ENCODE results near the gene PURB. TPM values are rescaled to one million over a fixed set of nuclear protein-coding genes. Genes with fewer than 3 reads are reported as not detected.
A peak's percentile ranks its signal among the peaks of the same experiment; 100 is the strongest.
"Not testable (repeated sequence)": the region's sequence is repeated elsewhere in the genome, so short reads cannot be mapped to it uniquely, and the experiment has no call there.

Gene PURB
- 22.7 TPM for polyA plus RNA-seq
- long read RNA-seq, donor 1, full-length matches to known transcripts, result 34 of 34 reads
- long read RNA-seq, donor 1, partial matches to known transcripts, result 0 of 34 reads
- long read RNA-seq, donor 1, other reads (novel, unspliced or antisense), result 0 of 34 reads
- long read RNA-seq, donor 2, full-length matches to known transcripts, result 71 of 71 reads
- long read RNA-seq, donor 2, partial matches to known transcripts, result 0 of 71 reads
- long read RNA-seq, donor 2, other reads (novel, unspliced or antisense), result 0 of 71 reads
- long read RNA-seq, donor 3, full-length matches to known transcripts, result 69 of 69 reads
- long read RNA-seq, donor 3, partial matches to known transcripts, result 0 of 69 reads
- long read RNA-seq, donor 3, other reads (novel, unspliced or antisense), result 0 of 69 reads
- long read RNA-seq, donor 4, full-length matches to known transcripts, result 6 of 6 reads
- long read RNA-seq, donor 4, partial matches to known transcripts, result 0 of 6 reads
- long read RNA-seq, donor 4, other reads (novel, unspliced or antisense), result 0 of 6 reads
- long read RNA-seq, donor 5, full-length matches to known transcripts, result 25 of 25 reads
- long read RNA-seq, donor 5, partial matches to known transcripts, result 0 of 25 reads
- long read RNA-seq, donor 5, other reads (novel, unspliced or antisense), result 0 of 25 reads
- long read RNA-seq, donor 6, full-length matches to known transcripts, result 47 of 47 reads
- long read RNA-seq, donor 6, partial matches to known transcripts, result 0 of 47 reads
- long read RNA-seq, donor 6, other reads (novel, unspliced or antisense), result 0 of 47 reads
- long read RNA-seq, donor 7, full-length matches to known transcripts, result 18 of 18 reads
- long read RNA-seq, donor 7, partial matches to known transcripts, result 0 of 18 reads
- long read RNA-seq, donor 7, other reads (novel, unspliced or antisense), result 0 of 18 reads
- long read RNA-seq, donor 8, full-length matches to known transcripts, result 50 of 50 reads
- long read RNA-seq, donor 8, partial matches to known transcripts, result 0 of 50 reads
- long read RNA-seq, donor 8, other reads (novel, unspliced or antisense), result 0 of 50 reads
- long read RNA-seq, donor 9, full-length matches to known transcripts, result 31 of 31 reads
- long read RNA-seq, donor 9, partial matches to known transcripts, result 0 of 31 reads
- long read RNA-seq, donor 9, other reads (novel, unspliced or antisense), result 0 of 31 reads
- long read RNA-seq, donor 10, full-length matches to known transcripts, result 43 of 43 reads
- long read RNA-seq, donor 10, partial matches to known transcripts, result 0 of 43 reads
- long read RNA-seq, donor 10, other reads (novel, unspliced or antisense), result 0 of 43 reads
- long read RNA-seq, donor 11, full-length matches to known transcripts, result 29 of 29 reads
- long read RNA-seq, donor 11, partial matches to known transcripts, result 0 of 29 reads
- long read RNA-seq, donor 11, other reads (novel, unspliced or antisense), result 0 of 29 reads

DNA sequence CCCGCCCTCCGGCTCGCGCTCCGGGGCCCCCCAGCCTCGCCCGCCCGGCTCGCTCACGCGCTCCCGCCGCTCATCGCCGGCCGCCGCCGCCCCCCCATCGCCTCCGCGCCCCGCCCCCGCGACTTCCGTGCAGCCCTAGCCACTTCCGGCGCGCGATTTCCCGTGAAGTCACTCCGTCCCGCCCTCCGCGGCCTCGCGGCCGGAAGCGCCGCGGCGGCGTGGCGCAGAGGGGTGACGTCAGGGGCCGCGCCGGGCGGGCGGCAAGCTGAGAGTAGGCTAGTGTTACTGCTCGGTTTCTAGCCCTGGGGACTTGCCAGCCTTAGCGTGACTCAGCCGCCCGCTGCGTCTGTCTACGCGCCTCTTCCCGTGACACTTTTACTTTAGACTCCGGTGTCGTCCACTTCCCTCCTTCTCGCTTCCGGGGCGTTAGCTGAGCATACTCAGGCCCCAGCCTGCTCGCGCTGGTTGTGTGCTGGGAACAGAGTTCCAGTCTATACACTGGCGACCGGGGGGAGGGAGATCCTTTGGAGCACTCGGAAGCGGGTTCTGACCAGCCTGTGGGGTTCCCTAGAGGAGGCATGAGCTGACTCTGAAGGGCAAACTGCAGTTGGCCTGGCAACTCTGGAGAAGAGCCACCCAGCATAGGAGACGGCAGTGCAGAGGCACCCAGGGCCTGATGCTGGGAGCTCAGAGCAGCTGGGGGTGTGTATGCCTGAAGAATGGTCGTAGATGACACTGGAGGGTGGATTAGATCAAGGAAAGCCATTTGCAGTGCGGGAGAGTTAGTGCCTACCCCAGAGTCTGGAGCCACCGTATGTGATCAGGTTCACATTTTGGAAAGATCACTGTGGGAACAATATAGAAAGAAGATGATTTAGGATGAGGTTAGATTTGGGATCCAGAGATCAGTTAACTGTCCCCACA is at the start of gene PURB:
TSS of gene PURB (minus strand) at position 137 of the 924 bp plus-strand sequence. CDS start 182 bp downstream, outside the sequence.
- WGBS (ENCODE audit: insufficient coverage, low lambda C conversion rate), result 40% methylated on average over 1 of the region's 72 CpGs
- peaks cover 20% of the 10 kb centered on the region for H3K4me1 ChIP-seq (ENCODE audit: control insufficient read depth, insufficient read depth, low read length)
- peaks cover 7% of the 10 kb centered on the region for H3K9me3 ChIP-seq (ENCODE audit: control insufficient read depth, low read depth, low read length)
- H3K27ac ChIP-seq (ENCODE audit: low read length), result peak within 1 kb of the TSS; percentile 98
- peak; percentile 95 to 96 for DNase-seq
- peak within 1 kb of the TSS; percentile 97 for H3K4me3 ChIP-seq (ENCODE audit: low read length)
- peaks cover 4% of the 10 kb centered on the region for H3K36me3 ChIP-seq (ENCODE audit: control insufficient read depth, insufficient read depth, low read length)
- H3K27me3 ChIP-seq (ENCODE audit: control insufficient read depth, insufficient read depth, low read length), result no peaks in the 10 kb centered on the region

- Histone ChIP-seq H3K27ac (ENCODE audit: low read length) (no peak overlapping the region), H3K27me3 (ENCODE audit: control insufficient read depth, insufficient read depth, low read length) (peaks cover 4% of the 10 kb centered on the region), H3K9me3 (ENCODE audit: control insufficient read depth, low read depth, low read length) (no peaks in the 10 kb centered on the region), H3K4me1 (ENCODE audit: control insufficient read depth, insufficient read depth, low read length) (no peaks in the 10 kb centered on the region), H3K36me3 (ENCODE audit: control insufficient read depth, insufficient read depth, low read length) (no peaks in the 10 kb centered on the region), H3K4me3 (ENCODE audit: low read length) (no peak overlapping the region)
- no CpG with 5 or more reads among the region's 1 CpG for WGBS (ENCODE audit: insufficient coverage, low lambda C conversion rate)
- no peak for DNase-seq
Measured at GRCh38 chr7:44935016-44935415, 49.7 kb upstream of the PURB start.

DNA sequence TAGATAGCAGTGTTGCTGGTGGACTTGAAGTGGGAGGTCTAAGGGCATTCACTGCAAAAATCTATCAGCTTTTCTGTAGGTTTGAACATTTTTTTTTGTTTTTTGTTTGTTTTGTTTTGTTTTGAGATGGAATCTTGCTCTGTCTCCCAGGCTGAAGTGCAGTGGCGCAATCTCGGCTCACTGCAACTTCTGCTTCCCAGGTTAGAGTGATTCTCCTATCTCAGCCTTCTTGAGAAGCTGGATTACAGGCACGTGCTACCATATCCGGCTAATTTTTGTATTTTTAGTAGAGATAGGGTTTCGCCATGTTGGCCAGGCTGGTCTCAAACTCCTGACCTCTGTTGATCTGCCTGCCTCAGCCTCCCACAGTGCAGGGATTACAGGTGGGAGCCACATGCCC is 49.2 kb upstream of the PURB start:
- H3K27ac ChIP-seq (ENCODE audit: low read length); H3K36me3 ChIP-seq (ENCODE audit: control insufficient read depth, insufficient read depth, low read length); H3K4me3 ChIP-seq (ENCODE audit: low read length); H3K27me3 ChIP-seq (ENCODE audit: control insufficient read depth, insufficient read depth, low read length); H3K4me1 ChIP-seq (ENCODE audit: control insufficient read depth, insufficient read depth, low read length); DNase-seq; H3K9me3 ChIP-seq (ENCODE audit: control insufficient read depth, low read depth, low read length): not testable (repeated sequence)
- WGBS (ENCODE audit: insufficient coverage, low lambda C conversion rate), result no CpG with 5 or more reads among the region's 5 CpGs

- H3K9me3 ChIP-seq (ENCODE audit: control insufficient read depth, low read depth, low read length), result no peaks in the 10 kb centered on the region
- no peak overlapping the region for H3K27ac ChIP-seq (ENCODE audit: low read length)
- no peak overlapping the region for H3K4me3 ChIP-seq (ENCODE audit: low read length)
- H3K27me3 ChIP-seq (ENCODE audit: control insufficient read depth, insufficient read depth, low read length), result no peaks in the 10 kb centered on the region
- H3K36me3 ChIP-seq (ENCODE audit: control insufficient read depth, insufficient read depth, low read length), result no peaks in the 10 kb centered on the region
- DNase-seq, result no peak
- no peaks in the 10 kb centered on the region for H3K4me1 ChIP-seq (ENCODE audit: control insufficient read depth, insufficient read depth, low read length)
- 100% methylated on average over 2 of the region's 6 CpGs for WGBS (ENCODE audit: insufficient coverage, low lambda C conversion rate)
Measured at GRCh38 chr7:44930921-44931320, 45.6 kb upstream of the PURB start.

DNA sequence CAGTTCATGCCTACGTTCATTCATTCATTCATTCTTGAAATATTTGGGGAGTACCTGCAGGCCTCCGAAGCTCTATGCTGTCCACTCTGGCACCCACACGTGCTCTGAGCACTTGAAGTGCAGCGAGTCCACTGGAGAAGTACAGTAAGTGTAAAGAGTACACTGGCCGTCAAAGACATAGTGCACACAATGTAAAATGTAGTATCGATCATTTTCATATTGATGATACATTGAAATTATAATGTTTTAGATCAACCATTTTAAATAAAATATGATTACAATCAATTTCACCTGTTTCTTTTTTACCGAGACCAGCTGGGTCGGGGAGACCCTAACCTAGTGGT is 37.0 kb upstream of the PURB start:
- Histone ChIP-seq H3K4me3 (ENCODE audit: low read length) (no peak overlapping the region), H3K4me1 (ENCODE audit: control insufficient read depth, insufficient read depth, low read length) (no peaks in the 10 kb centered on the region), H3K9me3 (ENCODE audit: control insufficient read depth, low read depth, low read length) (no peaks in the 10 kb centered on the region), H3K27ac (ENCODE audit: low read length) (no peak overlapping the region), H3K36me3 (ENCODE audit: control insufficient read depth, insufficient read depth, low read length) (no peaks in the 10 kb centered on the region), H3K27me3 (ENCODE audit: control insufficient read depth, insufficient read depth, low read length) (no peaks in the 10 kb centered on the region)
- DNase-seq, result no peak
- no CpG with 5 or more reads among the region's 8 CpGs for WGBS (ENCODE audit: insufficient coverage, low lambda C conversion rate)

DNA sequence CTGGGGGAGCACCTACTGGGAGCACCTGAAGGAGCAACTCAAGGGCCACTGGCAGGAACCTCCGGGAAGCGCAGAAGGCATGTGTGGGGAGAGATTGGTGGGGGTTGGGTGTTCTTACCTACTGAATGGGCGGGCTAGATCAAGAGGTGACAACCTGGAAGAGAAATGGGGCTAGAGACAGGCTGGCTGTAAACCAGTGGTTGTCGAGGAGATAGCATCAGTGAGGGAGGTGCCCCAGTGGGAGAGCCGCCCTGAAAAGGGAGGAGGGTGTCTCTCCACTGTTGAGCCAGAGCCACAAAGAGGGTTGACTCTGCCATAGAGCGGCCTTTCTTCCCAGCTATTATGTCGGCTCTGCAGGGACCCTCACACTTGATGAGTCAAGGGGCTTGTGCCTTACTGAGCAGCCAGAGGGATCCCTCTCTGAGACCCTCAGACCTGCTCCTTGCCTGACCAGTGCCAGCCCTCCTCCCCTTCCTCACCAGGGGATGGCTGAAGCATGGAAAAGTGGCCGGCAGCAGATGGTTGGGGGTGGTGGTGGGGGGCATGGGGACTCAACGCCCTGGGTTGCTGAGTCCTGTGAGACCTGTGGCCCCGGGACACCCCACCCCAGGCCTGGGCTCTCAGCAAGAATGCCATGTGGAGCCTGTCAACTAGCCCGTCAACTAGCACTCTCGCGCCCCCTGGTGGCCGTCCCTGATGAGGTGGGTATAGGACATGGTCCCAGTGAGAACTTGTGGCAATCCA is 36.4 kb upstream of the PURB start:
- Histone ChIP-seq H3K4me1 (ENCODE audit: control insufficient read depth, insufficient read depth, low read length) (no peaks in the 10 kb centered on the region), H3K27ac (ENCODE audit: low read length) (no peak overlapping the region), H3K27me3 (ENCODE audit: control insufficient read depth, insufficient read depth, low read length) (no peaks in the 10 kb centered on the region), H3K9me3 (ENCODE audit: control insufficient read depth, low read depth, low read length) (no peaks in the 10 kb centered on the region), H3K36me3 (ENCODE audit: control insufficient read depth, insufficient read depth, low read length) (no peaks in the 10 kb centered on the region), H3K4me3 (ENCODE audit: low read length) (no peak overlapping the region)
- 67% methylated on average over 1 of the region's 14 CpGs for WGBS (ENCODE audit: insufficient coverage, low lambda C conversion rate)
- peak; percentile 32 to 48 for DNase-seq

GRCh38 chr7:44920119-44920518 is 34.8 kb upstream of the PURB start:
- 100% methylated on average over 1 of the region's 3 CpGs for WGBS (ENCODE audit: insufficient coverage, low lambda C conversion rate)
- no peak overlapping the region for H3K4me3 ChIP-seq (ENCODE audit: low read length)
- no peak overlapping the region for H3K27ac ChIP-seq (ENCODE audit: low read length)

GRCh38 chr7:44918029-44918428 is 32.7 kb upstream of the PURB start:
- Histone ChIP-seq H3K27ac (ENCODE audit: low read length) (no peak overlapping the region), H3K9me3 (ENCODE audit: control insufficient read depth, low read depth, low read length) (no peaks in the 10 kb centered on the region), H3K36me3 (ENCODE audit: control insufficient read depth, insufficient read depth, low read length) (no peaks in the 10 kb centered on the region), H3K4me3 (ENCODE audit: low read length) (no peak overlapping the region), H3K27me3 (ENCODE audit: control insufficient read depth, insufficient read depth, low read length) (no peaks in the 10 kb centered on the region), H3K4me1 (ENCODE audit: control insufficient read depth, insufficient read depth, low read length) (no peaks in the 10 kb centered on the region)
- no peak for DNase-seq

More at GRCh38 chr7:44920119-44920518, 34.8 kb upstream of the PURB start:
- H3K27me3 ChIP-seq (ENCODE audit: control insufficient read depth, insufficient read depth, low read length), result no peaks in the 10 kb centered on the region
- DNase-seq, result no peak
- H3K9me3 ChIP-seq (ENCODE audit: control insufficient read depth, low read depth, low read length), result no peaks in the 10 kb centered on the region
- H3K4me1 ChIP-seq (ENCODE audit: control insufficient read depth, insufficient read depth, low read length), result no peaks in the 10 kb centered on the region
- H3K36me3 ChIP-seq (ENCODE audit: control insufficient read depth, insufficient read depth, low read length), result no peaks in the 10 kb centered on the region

GRCh38 chr7:44917465-44917864 is 32.1 kb upstream of the PURB start:
- no peaks in the 10 kb centered on the region for H3K9me3 ChIP-seq (ENCODE audit: control insufficient read depth, low read depth, low read length)
- H3K27me3 ChIP-seq (ENCODE audit: control insufficient read depth, insufficient read depth, low read length), result no peaks in the 10 kb centered on the region
- no peak overlapping the region for H3K27ac ChIP-seq (ENCODE audit: low read length)
- WGBS (ENCODE audit: insufficient coverage, low lambda C conversion rate), result 100% methylated on average over 1 of the region's 2 CpGs
- DNase-seq, result no peak
- H3K4me3 ChIP-seq (ENCODE audit: low read length), result no peak overlapping the region
- no peaks in the 10 kb centered on the region for H3K36me3 ChIP-seq (ENCODE audit: control insufficient read depth, insufficient read depth, low read length)
- H3K4me1 ChIP-seq (ENCODE audit: control insufficient read depth, insufficient read depth, low read length), result no peaks in the 10 kb centered on the region
